IPS DF 6.9 (cell line): ENCODE results near the gene RPS6KA5.
"Not testable (repeated sequence)": the region's sequence is repeated elsewhere in the genome, so short reads cannot be mapped to it uniquely, and the experiment has no call there.

Source experiments
- DNase-seq: peaks from one replicate; pipeline ENCODE4 v3.0.0-alpha.2; 2013; ENCODE audit warnings: low read depth, low spot score
- H3K27ac ChIP-seq: one replicate; pipeline ENCODE4 v1.5.1; 2013; ENCODE audit warnings: low read length, control low read depth
- H3K27me3 ChIP-seq: 2 replicates; pipeline ENCODE4 v1.6.1; 2013; ENCODE audit warnings: mild to moderate bottlenecking, low read length; ENCODE audit not compliant: control insufficient read depth, insufficient read depth
- H3K36me3 ChIP-seq: 2 replicates; pipeline ENCODE4 v1.6.1; 2013; ENCODE audit warnings: low read length; ENCODE audit not compliant: control insufficient read depth, insufficient read depth
- H3K4me1 ChIP-seq: 2 replicates; pipeline ENCODE4 v1.6.1; 2013; ENCODE audit warnings: low read length; ENCODE audit not compliant: control insufficient read depth, insufficient read depth
- H3K4me3 ChIP-seq: 2 replicates; pipeline ENCODE4 v1.5.1; 2013; ENCODE audit warnings: mild to moderate bottlenecking, low read length
- H3K9me3 ChIP-seq: 2 replicates; pipeline ENCODE4 v1.6.1; 2013; ENCODE audit warnings: low read length, inconsistent platforms; ENCODE audit not compliant: control insufficient read depth, insufficient read depth
- WGBS: extraction: QIAGEN DNeasy Blood & Tissue Kit; methylation state at CpG from one replicate; pipeline ENCODE4 v1.1.7; 2013; ENCODE audit warnings: mixed read lengths, missing lambda C conversion rate; ENCODE audit not compliant: insufficient read length, insufficient coverage; 5-methylcytosine and 5-hydroxymethylcytosine counted together

Gene RPS6KA5

DNA sequence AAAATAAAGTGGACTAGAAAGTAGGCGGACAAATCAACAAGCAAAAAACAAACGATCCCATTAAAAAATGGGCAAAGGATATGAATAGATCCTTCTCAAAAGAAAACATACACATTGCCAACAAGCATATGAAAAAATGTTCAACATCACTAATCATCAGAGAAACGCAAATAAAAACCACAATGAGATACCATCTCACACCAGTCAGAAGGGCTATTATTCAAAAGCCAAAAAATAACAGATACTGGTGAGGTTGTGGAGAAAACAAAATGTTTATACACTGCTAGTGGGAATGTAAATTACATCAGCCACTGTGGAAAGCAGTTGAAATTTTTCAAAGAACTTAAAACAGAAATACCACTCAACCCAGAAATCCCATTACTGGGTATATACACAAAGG lies 70.3 kb downstream of the RPS6KA5 start:
- WGBS, result no CpG with 5 or more reads among the region's 3 CpGs
- no peaks in the 10 kb centered on the region for H3K9me3 ChIP-seq
- no peak for DNase-seq

DNA sequence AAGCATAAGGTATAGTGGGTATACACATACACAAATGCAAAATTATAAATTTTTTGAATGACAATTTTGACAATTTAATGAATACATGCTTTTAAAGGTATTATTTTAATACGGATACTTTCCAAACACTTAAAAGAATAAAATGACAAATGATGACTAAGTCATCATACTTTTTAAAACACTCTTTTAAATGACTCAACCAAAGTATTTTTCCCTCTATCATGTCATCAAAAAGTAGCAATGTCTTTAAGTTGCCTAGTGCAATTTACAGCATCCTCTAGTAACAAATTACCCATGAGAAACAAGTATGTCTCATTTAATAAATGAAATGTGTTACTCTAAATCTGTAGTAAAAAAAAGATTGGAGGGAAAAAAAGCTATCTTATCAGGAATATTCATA lies 73.3 kb downstream of the RPS6KA5 start:
- no CpG with 5 or more reads among the region's 1 CpG for WGBS
- Histone ChIP-seq H3K36me3 (no peaks in the 10 kb centered on the region), H3K9me3 (no peaks in the 10 kb centered on the region), H3K4me1 (no peaks in the 10 kb centered on the region), H3K4me3 (no peak overlapping the region), H3K27ac (no peak overlapping the region), H3K27me3 (no peaks in the 10 kb centered on the region)
- no peak for DNase-seq

More for the DNA sequence above, 70.3 kb downstream of the RPS6KA5 start:
- Histone ChIP-seq H3K27me3 (no peaks in the 10 kb centered on the region), H3K4me1 (no peaks in the 10 kb centered on the region), H3K27ac (no peak overlapping the region), H3K36me3 (no peaks in the 10 kb centered on the region), H3K4me3 (no peak overlapping the region)

DNA sequence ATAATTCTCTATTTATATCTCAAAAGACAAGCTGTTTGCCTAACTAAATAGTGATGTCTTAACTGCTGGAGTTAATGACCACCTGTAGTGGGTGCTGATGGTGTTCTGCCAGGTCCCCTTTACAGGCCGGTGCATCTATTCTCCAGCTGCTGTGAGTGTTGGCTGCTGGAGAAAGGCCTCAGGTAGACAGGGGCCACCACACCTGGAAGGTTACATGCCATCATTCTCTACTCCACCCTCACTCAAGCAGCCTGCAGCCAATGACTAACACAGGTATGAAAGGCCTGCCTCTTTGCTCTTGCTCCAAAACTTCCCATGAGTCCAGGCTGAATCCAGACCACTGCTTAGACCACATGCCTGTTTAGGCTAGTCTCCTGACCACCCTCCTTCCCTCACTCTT lies 73.9 kb downstream of the RPS6KA5 start:
- H3K4me3 ChIP-seq, result no peak overlapping the region
- DNase-seq, result no peak
- H3K27me3 ChIP-seq, result no peaks in the 10 kb centered on the region
- H3K36me3 ChIP-seq, result no peaks in the 10 kb centered on the region
- H3K4me1 ChIP-seq, result no peaks in the 10 kb centered on the region
- no peak overlapping the region for H3K27ac ChIP-seq
- H3K9me3 ChIP-seq, result no peaks in the 10 kb centered on the region
- WGBS, result no CpG with 5 or more reads among the region's 1 CpG

DNA sequence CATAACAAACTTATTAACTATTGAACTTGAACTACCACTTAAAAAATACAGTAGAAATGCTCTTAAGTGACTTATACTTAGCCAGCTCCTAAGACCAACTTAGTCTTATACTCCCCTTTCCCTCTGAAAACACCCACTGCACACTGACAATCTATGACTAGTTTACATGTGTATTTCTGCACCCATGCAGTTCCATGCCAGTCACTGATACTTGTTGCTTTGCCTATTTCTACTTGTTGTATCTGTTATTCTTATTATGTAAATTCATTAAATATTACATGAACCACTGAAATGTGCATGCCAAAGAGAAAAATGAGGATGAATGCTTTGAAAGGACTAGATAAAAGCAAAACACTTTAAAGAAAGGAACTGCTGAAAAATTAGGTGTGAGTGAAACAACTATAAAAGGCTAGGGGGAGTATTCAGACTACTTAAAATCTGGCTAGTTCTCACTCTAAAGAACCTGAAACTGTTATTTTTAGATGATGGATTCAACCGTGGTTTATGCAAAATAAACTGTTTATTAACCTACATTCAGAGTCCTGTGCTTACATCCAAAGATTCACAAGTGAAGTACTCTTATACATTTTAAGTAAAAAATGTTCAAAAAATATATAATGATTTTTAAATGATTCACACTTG lies 74.7 kb downstream of the RPS6KA5 start:
- H3K4me3 ChIP-seq, result no peak overlapping the region
- no peaks in the 10 kb centered on the region for H3K36me3 ChIP-seq
- H3K27ac ChIP-seq, result no peak overlapping the region
- no peaks in the 10 kb centered on the region for H3K27me3 ChIP-seq
- no CpG with 5 or more reads among the region's 1 CpG for WGBS
- H3K4me1 ChIP-seq, result no peaks in the 10 kb centered on the region
- no peak for DNase-seq
- no peaks in the 10 kb centered on the region for H3K9me3 ChIP-seq

DNA sequence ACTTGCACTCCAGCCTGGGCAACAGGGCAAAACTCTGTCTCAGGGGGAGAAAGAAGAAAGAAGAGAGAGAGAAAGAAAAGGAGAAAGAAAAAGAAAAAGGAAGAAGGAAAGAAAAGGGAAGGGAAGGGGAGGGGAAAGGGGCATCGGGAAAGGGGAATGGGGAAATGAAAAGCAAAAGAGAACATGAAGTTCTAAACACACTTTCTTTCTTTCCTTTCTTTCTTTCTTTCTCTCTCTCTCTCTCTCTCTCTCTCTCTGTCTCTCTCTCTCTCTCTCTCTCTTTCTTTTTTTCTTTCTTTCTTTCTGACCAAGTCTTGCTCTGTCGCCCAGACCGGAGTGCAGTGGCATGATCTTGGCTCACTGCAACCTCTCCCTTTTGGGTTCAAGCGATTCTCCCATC lies 76.9 kb downstream of the RPS6KA5 start:
- Histone ChIP-seq H3K4me3 (no peak overlapping the region), H3K36me3 (no peaks in the 10 kb centered on the region), H3K9me3 (no peaks in the 10 kb centered on the region), H3K27ac (no peak overlapping the region), H3K4me1 (no peaks in the 10 kb centered on the region), H3K27me3 (no peaks in the 10 kb centered on the region)
- DNase-seq, result no peak
- no CpG with 5 or more reads among the region's 4 CpGs for WGBS

DNA sequence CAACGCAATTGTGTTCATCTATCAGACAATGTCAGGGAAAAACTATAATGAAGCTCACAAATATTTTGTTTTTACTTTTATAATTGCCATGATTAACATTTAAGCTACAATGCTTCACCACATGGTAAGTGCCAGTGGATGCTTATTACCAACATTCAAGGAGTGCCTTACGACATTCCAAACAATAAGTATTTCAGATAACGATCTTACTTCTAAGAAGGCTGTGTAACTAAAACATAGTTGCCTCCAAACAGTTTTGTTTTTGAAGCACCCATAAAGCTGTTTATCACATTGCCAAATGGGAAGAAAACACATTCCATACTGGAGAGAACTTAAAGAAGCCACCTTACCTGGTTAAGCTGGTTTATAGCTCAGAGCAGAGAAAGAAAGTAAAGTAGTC lies 78.8 kb downstream of the RPS6KA5 start:
- DNase-seq, result no peak
- WGBS, result no CpG with 5 or more reads among the region's 3 CpGs
- H3K27me3 ChIP-seq, result no peaks in the 10 kb centered on the region
- no peak overlapping the region for H3K4me3 ChIP-seq
- H3K27ac ChIP-seq, result no peak overlapping the region
- no peaks in the 10 kb centered on the region for H3K9me3 ChIP-seq
- no peaks in the 10 kb centered on the region for H3K36me3 ChIP-seq
- H3K4me1 ChIP-seq, result no peaks in the 10 kb centered on the region

DNA sequence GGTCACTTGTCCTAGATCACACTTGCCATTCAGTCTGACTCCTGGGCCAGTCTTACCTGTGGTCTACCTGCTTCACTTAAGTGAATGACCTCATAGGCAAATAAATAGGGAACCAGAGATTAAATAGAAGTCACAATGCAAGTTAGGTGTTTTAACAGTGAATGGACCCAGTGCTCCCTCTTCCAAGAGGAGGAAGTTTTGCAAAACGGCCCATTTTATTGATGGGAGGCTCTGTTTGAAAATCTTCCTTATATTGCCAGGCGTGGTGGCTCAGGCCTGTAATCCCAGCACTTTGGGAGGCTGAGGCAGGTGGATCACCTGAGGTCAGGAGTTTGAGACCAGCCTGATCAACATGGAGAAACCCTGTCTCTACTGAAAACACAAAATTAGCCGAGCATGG lies 79.8 kb downstream of the RPS6KA5 start:
- H3K36me3 ChIP-seq, DNase-seq, H3K27ac ChIP-seq, H3K4me1 ChIP-seq, H3K27me3 ChIP-seq, H3K4me3 ChIP-seq, H3K9me3 ChIP-seq: not testable (repeated sequence)
- no CpG with 5 or more reads among the region's 3 CpGs for WGBS

DNA sequence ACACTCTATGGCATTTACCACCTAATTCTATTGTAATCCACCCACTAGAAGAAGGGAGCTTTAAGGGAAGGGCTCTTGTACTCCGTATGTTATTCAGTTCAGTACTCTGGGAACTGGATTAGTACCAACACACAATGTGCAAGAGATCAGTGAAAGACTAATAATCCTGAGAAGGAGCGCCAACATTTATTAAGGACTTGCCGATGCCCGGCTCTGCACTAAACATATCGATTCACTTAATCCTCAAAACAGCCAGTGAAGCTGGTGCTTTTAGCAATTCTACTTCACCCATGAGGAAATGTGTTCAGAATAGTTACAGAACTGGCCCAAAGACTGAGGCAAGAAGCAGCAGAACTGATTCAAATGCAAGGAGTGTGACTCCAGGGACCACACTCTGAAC lies 80.9 kb downstream of the RPS6KA5 start:
- Histone ChIP-seq H3K4me1 (no peaks in the 10 kb centered on the region), H3K9me3 (no peaks in the 10 kb centered on the region), H3K36me3 (no peaks in the 10 kb centered on the region), H3K27ac (no peak overlapping the region), H3K27me3 (no peaks in the 10 kb centered on the region), H3K4me3 (no peak overlapping the region)
- DNase-seq, result no peak
- no CpG with 5 or more reads among the region's 5 CpGs for WGBS

DNA sequence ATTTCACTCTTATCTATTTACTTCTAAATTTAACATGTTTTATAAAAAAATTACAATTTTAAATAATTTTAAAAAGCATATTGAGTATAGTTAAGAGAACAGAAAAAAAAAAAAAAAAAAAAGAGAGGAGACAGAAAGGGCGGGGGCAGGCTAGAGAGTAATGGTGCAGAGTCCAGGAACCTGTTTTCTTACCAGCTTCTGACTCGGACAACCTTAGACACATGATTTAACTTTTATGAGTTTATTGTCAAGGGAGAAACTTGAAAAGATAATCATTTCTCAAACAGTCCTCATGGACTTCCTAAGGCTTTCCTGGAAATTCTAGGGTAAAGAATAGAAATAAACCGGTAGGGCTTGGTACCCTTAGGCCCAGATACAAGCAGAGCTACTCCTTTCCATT lies 84.3 kb downstream of the RPS6KA5 start:
- Histone ChIP-seq H3K27me3 (no peaks in the 10 kb centered on the region; the same call in 1 of the 2 replicates), H3K4me1 (no peaks in the 10 kb centered on the region), H3K4me3 (no peak overlapping the region), H3K27ac (no peak overlapping the region), H3K36me3 (no peaks in the 10 kb centered on the region), H3K9me3 (no peaks in the 10 kb centered on the region)
- DNase-seq, result no peak
- WGBS, result no CpG with 5 or more reads among the region's 3 CpGs

DNA sequence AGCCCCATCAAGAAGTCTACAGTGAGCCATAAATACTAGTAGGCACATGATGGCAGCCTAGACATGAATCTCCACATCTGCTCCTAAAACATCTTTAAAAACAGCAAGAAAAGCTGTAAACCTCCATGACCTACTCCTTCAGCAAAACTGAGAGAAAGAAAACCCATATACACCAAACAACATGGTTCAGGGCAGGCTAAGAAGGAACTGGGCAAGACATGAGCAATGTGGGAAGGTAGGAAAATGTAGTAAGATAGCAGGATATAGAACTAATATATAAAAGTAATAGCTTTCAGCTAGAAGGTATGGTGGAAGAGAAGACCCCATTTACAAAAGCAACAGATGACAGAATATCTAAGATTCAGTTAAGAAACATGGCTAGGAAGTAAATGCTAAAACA lies 88.8 kb downstream of the RPS6KA5 start:
- H3K4me3 ChIP-seq, result no peak overlapping the region
- no peaks in the 10 kb centered on the region for H3K4me1 ChIP-seq
- H3K36me3 ChIP-seq, result no peaks in the 10 kb centered on the region
- no peak for DNase-seq
- H3K27ac ChIP-seq, result no peak overlapping the region
- no peaks in the 10 kb centered on the region for H3K9me3 ChIP-seq
- no peaks in the 10 kb centered on the region; the same call in 1 of the 2 replicates for H3K27me3 ChIP-seq

DNA sequence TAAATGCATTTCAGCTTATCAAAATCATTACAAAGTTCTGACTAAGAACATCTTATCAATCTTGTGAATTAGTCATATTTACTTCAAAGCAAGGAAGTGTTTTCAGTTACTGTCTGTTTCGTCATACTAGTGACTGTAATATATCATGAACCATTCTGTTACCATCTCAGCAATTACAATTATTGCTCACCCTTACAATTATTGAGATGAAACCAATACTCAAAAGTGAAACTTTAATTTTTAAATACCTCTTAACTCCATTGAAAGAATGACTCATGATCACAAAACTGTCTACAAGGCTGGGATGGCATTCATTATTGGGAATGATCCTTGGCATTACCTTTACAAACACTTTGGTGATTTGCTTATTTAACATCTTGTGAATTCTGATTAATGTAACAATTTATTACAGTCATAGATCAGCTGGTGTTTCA lies 90.3 kb downstream of the RPS6KA5 start:
- H3K27ac ChIP-seq, result no peak overlapping the region
- no peak overlapping the region for H3K4me3 ChIP-seq
- WGBS, result no CpG with 5 or more reads among the region's 1 CpG
- H3K4me1 ChIP-seq, result no peaks in the 10 kb centered on the region
- no peak for DNase-seq
- no peaks in the 10 kb centered on the region for H3K9me3 ChIP-seq
- no peaks in the 10 kb centered on the region; the same call in 1 of the 2 replicates for H3K27me3 ChIP-seq
- H3K36me3 ChIP-seq, result no peaks in the 10 kb centered on the region
